HepG2 (cell line): Measurements from ENCODE around the gene SMIM12. TPM values are rescaled to one million over a fixed set of nuclear protein-coding genes. Genes with fewer than 3 reads are reported as not detected.
A peak's percentile ranks its signal among the peaks of the same experiment; 100 is the strongest.

ENCODE experiments used
- BRF2 ChIP-seq: sonication (generic); formaldehyde crosslinking; IDR thresholded peaks from 2 replicates; pipeline ENCODE4 v1.8.1; 2022; ENCODE audit warnings: mild to moderate bottlenecking, missing genetic modification reagents
- DMAP1 ChIP-seq: IDR thresholded peaks from 2 replicates; pipeline ENCODE4 v1.6.1; 2016
- KDM5B ChIP-seq: sonication (generic); formaldehyde crosslinking; IDR thresholded peaks from 2 replicates; pipeline ENCODE4 v1.4.0; 2020; ENCODE audit warnings: missing genetic modification reagents, mild to moderate bottlenecking, borderline replicate concordance
- NR2F6 ChIP-seq, 2 experiments: IDR thresholded peaks; 2 replicates each; pipeline ENCODE4 v1.6.1; 2016; ENCODE audit warnings: antibody characterized with exemption in 1 of 2, mild to moderate bottlenecking in 1 of 2
- SOX6 ChIP-seq, 2 experiments: fragments of 450-650 bp in 1 of 2; sonication (generic) in 1 of 2; formaldehyde crosslinking in 1 of 2; IDR thresholded peaks; 2 replicates each; pipeline versions ENCODE4 v1.4.0 to v1.6.1; 2017 to 2020; ENCODE audit warnings: antibody characterized with exemption in 1 of 2, mild to moderate bottlenecking in 1 of 2, missing genetic modification reagents in 1 of 2
- SRF ChIP-seq: IDR thresholded peaks from 2 replicates; pipeline ENCODE4 v1.6.1; 2011; ENCODE audit warnings: mild to moderate bottlenecking, low read depth, low read length, moderate library complexity
- SRSF9 ChIP-seq: fragments of 200-400 bp; formaldehyde crosslinking; IDR thresholded peaks from 2 replicates; pipeline ENCODE4 v1.6.1; 2018; ENCODE audit warnings: borderline replicate concordance, mild to moderate bottlenecking, low read depth, low read length; ENCODE audit not compliant: insufficient read depth, poor library complexity, severe bottlenecking
- TBX2 ChIP-seq: sonication (generic); formaldehyde crosslinking; IDR thresholded peaks from 2 replicates; pipeline ENCODE4 v1.5.0; 2020; ENCODE audit warnings: missing genetic modification reagents, mild to moderate bottlenecking, borderline replicate concordance
- ZBTB14 ChIP-seq: sonication (generic); formaldehyde crosslinking; IDR thresholded peaks from 2 replicates; pipeline ENCODE4 v1.4.0; 2020; ENCODE audit warnings: missing genetic modification reagents
- ZMYM3 ChIP-seq: sonication (generic); formaldehyde crosslinking; IDR thresholded peaks from 2 replicates; pipeline ENCODE4 v1.5.1; 2020; ENCODE audit warnings: mild to moderate bottlenecking, missing genetic modification reagents
- ZNF24 ChIP-seq: fragments of 450-650 bp; IDR thresholded peaks from 2 replicates; pipeline ENCODE4 v1.6.1; 2017; ENCODE audit warnings: antibody characterized with exemption, mild to moderate bottlenecking
- ZNF331 ChIP-seq: sonication (generic); formaldehyde crosslinking; IDR thresholded peaks from 2 replicates; pipeline ENCODE4 v1.4.0; 2020; ENCODE audit warnings: missing genetic modification reagents
- ZNF33A ChIP-seq: sonication (generic); formaldehyde crosslinking; IDR thresholded peaks from 2 replicates; pipeline ENCODE4 v1.5.1; 2020; ENCODE audit warnings: missing genetic modification reagents, mild to moderate bottlenecking, moderate library complexity, borderline replicate concordance
- ZNF407 ChIP-seq: sonication (generic); formaldehyde crosslinking; IDR thresholded peaks from one replicate; pipeline ENCODE4 v1.5.1; 2020; ENCODE audit warnings: mild to moderate bottlenecking, missing genetic modification reagents; ENCODE audit errors: not compliant biosample characterization
- ZNF484 ChIP-seq: sonication (generic); formaldehyde crosslinking; IDR thresholded peaks from 2 replicates; pipeline ENCODE4 v1.5.1; 2020; ENCODE audit warnings: mild to moderate bottlenecking, low read depth, missing genetic modification reagents, borderline replicate concordance
- ZNF616 ChIP-seq: sonication (generic); formaldehyde crosslinking; IDR thresholded peaks from 2 replicates; pipeline ENCODE4 v1.5.0; 2020; ENCODE audit warnings: low read depth, mild to moderate bottlenecking, missing genetic modification reagents
- ZNF766 ChIP-seq: sonication (generic); formaldehyde crosslinking; IDR thresholded peaks from 2 replicates; pipeline ENCODE4 v1.5.0; 2020; ENCODE audit warnings: missing genetic modification reagents, borderline replicate concordance
- ZNF841 ChIP-seq: sonication (generic); formaldehyde crosslinking; IDR thresholded peaks from 2 replicates; pipeline ENCODE4 v1.8.1; 2023; ENCODE audit warnings: missing genetic modification reagents, borderline replicate concordance
- polyA plus RNA-seq, 8 experiments: library from polyadenylated mRNA; depleted of rRNA in 3 of 8; stranded (reverse) in 7 of 8; unstranded in 1 of 8; fragments of >200 nt; fragmentation: Illumina TruSeq in 4 of 8; extraction: Trizol in 4 of 8; gene quantifications; 2 replicates each; pipeline versions ENCODE4 v1.2.1 to v1.2.3, GENCODE V29; 2011 to 2016; ENCODE audit warnings: low read depth in 4 of 8, missing spikeins in 1 of 8, mixed read lengths in 1 of 8; ENCODE audit not compliant: insufficient read depth in 1 of 8
- total RNA-seq, 5 experiments: library from RNA; depleted of rRNA; stranded (reverse); fragments of >200 nt; fragmentation: Illumina TruSeq; extraction: Trizol; gene quantifications; 2 replicates each; pipeline ENCODE4 v1.2.3, GENCODE V29; 2016; ENCODE audit warnings: low read depth in 1 of 5

The SMIM12 gene
- total and polyA plus RNA-seq, 2 of the 13 experiments (the other 11 are each of a cell fraction or from before 2014, with no cell fraction given): 20.1 to 41.3 TPM

- no peak for TF ChIP-seq ZNF33A
- no peak for TF ChIP-seq SRSF9
- TF ChIP-seq ZBTB14 (CRISPR knock-in tag): no peak
- peak; percentile 27; the same call in 1 of the 2 replicates for TF ChIP-seq ZNF331 (CRISPR knock-in tag)
- TF ChIP-seq KDM5B: no peak
- no peak for TF ChIP-seq ZMYM3 (CRISPR knock-in tag)
- no peak for TF ChIP-seq ZNF766 (CRISPR knock-in tag)
- TF ChIP-seq NR2F6 (IDR thresholded peaks at IDR 0.05): peak; percentile 81
- TF ChIP-seq NR2F6 (CRISPR knock-in tag; IDR thresholded peaks at IDR 0.05): peak; percentile 76
- no peak for TF ChIP-seq ZNF841 (CRISPR knock-in tag)
- TF ChIP-seq ZNF407 (CRISPR knock-in tag): no peak
- no peak for TF ChIP-seq SOX6 (IDR thresholded peaks at IDR 0.05)
- TF ChIP-seq SOX6 (CRISPR knock-in tag; IDR thresholded peaks at IDR 0.05): peak; percentile 97
- no peak for TF ChIP-seq ZNF484
- no peak for TF ChIP-seq ZNF616 (CRISPR knock-in tag)
- no peak for TF ChIP-seq DMAP1
- TF ChIP-seq BRF2: no peak
- TF ChIP-seq TBX2 (CRISPR knock-in tag): peak; percentile 34; the same call in 1 of the 2 replicates
- no peak for TF ChIP-seq SRF
- TF ChIP-seq ZNF24: no peak
These were observed 12.5 kb downstream of the SMIM12 start (continued) for GRCh38 chr1:34847094-34847493.
